ENCODE results near the gene TRIM44. TPM values are rescaled to one million over a fixed set of nuclear protein-coding genes. Genes with fewer than 3 reads are reported as not detected.

Gene TRIM44
- total and polyA plus RNA-seq, 4 donors: 3.7 to 15.1 (median 10.4) TPM

- H3K36me3 ChIP-seq (ENCODE audit: control insufficient read depth in 4 of 4, insufficient read depth in 3 of 4, low read depth in 1 of 4, low read length in 3 of 4): no peaks in the 10 kb centered on the region
- no peak for DNase-seq (ENCODE audit: low spot score)
- H3K27ac ChIP-seq (ENCODE audit: low read depth in 1 of 2, low read length in 2 of 2): no peak overlapping the region
- WGBS: 94% methylated on average over 5 of the region's 5 CpGs
- no peaks in the 10 kb centered on the region for H3K9me3 ChIP-seq (ENCODE audit: control insufficient read depth in 4 of 4, low read length in 3 of 4)
- no peak overlapping the region for H3K4me3 ChIP-seq (ENCODE audit: low read depth in 1 of 3, low read length in 3 of 3)
- TF ChIP-seq CTCF (IDR thresholded peaks at IDR 0.05; ENCODE audit: low read depth, low read length, missing input control) (no peak), JUND (IDR thresholded peaks at IDR 0.05) (no peak), HNF4G (IDR thresholded peaks at IDR 0.05) (no peak), GABPA (IDR thresholded peaks at IDR 0.05 in 1 of 2, conservative IDR thresholded peaks at IDR 0.05 in 1 of 2) (no peak), YY1 (IDR thresholded peaks at IDR 0.05) (no peak), FOXA2 (IDR thresholded peaks at IDR 0.05) (no peak), SP1 (IDR thresholded peaks at IDR 0.05) (no peak), REST (IDR thresholded peaks at IDR 0.05) (no peak), MAX (IDR thresholded peaks at IDR 0.05) (no peak), ZBTB33 (IDR thresholded peaks at IDR 0.05) (no peak), RXRA (IDR thresholded peaks at IDR 0.05) (no peak), TAF1 (conservative IDR thresholded peaks at IDR 0.05) (no peak), EGR1 (IDR thresholded peaks at IDR 0.05; ENCODE audit: low read depth in 2 of 2) (no peak), NR2F2 (IDR thresholded peaks at IDR 0.05) (no peak), HNF4A (conservative IDR thresholded peaks at IDR 0.05) (no peak), FOXA1 (IDR thresholded peaks at IDR 0.05) (no peak), RAD21 (IDR thresholded peaks at IDR 0.05) (no peak), ATF3 (IDR thresholded peaks at IDR 0.05) (no peak)
- peaks cover 0 to 8% (median 2%) of the 10 kb centered on the region in 4 donors for H3K4me1 ChIP-seq (ENCODE audit: control insufficient read depth in 4 of 4, insufficient read depth in 4 of 4, low read length in 3 of 4)
- no peak overlapping the region for H3K9ac ChIP-seq (ENCODE audit: low read depth in 1 of 2, low read length in 2 of 2)
- H3K27me3 ChIP-seq (ENCODE audit: control insufficient read depth in 4 of 4, insufficient read depth in 4 of 4, low read length in 3 of 4): no peaks in the 10 kb centered on the region
These were observed 184.3 kb downstream of the TRIM44 start for GRCh38 chr11:35846874-35847273.
